Subcutaneous adipose tissue (tissue), 4 donors: ENCODE measurements around the gene OR52M1. TPM values are rescaled to one million over a fixed set of nuclear protein-coding genes. Genes with fewer than 3 reads are reported as not detected.

ENCODE experiments used
- total RNA-seq, 4 donors: library from RNA; depleted of rRNA; stranded (reverse); fragments of >200 nt; gene quantifications; one replicate each; pipeline ENCODE4 v1.1.0, GENCODE V29; 2016
- TF ChIP-seq, protein P1 (sequence below): fragments of 450-650 bp; IDR thresholded peaks from one replicate; pipeline ENCODE4 v1.5.1; 2016; ENCODE audit warnings: low read depth, mild to moderate bottlenecking, control low read depth, antibody characterized with exemption, moderate library complexity

Gene OR52M1
- total RNA-seq, 4 donors from 2014 or later: not detected

- TF ChIP-seq, protein P1, sequence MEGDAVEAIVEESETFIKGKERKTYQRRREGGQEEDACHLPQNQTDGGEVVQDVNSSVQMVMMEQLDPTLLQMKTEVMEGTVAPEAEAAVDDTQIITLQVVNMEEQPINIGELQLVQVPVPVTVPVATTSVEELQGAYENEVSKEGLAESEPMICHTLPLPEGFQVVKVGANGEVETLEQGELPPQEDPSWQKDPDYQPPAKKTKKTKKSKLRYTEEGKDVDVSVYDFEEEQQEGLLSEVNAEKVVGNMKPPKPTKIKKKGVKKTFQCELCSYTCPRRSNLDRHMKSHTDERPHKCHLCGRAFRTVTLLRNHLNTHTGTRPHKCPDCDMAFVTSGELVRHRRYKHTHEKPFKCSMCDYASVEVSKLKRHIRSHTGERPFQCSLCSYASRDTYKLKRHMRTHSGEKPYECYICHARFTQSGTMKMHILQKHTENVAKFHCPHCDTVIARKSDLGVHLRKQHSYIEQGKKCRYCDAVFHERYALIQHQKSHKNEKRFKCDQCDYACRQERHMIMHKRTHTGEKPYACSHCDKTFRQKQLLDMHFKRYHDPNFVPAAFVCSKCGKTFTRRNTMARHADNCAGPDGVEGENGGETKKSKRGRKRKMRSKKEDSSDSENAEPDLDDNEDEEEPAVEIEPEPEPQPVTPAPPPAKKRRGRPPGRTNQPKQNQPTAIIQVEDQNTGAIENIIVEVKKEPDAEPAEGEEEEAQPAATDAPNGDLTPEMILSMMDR: no peak
These were observed 32.8 kb downstream of the OR52M1 start for GRCh38 chr11:4577761-4578160.

DNA sequence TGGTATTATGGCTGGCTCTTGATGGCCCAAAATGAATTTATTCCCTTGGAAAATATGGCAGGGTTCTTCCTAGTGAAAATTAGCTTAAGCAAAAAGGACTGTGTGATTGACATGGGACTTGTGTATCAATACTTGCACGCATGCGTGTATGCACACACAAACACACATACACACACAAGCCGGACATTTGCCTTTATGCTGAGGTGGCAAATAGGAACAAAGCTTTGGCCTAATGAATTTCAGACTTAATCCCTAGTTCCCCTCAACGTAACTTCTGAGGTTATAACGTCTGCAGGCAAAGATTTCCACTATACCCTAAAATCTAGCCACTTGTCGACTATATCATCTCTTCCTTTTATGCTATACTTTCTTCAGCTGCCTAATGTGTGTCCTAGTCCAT is 33.6 kb downstream of the OR52M1 start:
- TF ChIP-seq, protein P1: no peak

DNA sequence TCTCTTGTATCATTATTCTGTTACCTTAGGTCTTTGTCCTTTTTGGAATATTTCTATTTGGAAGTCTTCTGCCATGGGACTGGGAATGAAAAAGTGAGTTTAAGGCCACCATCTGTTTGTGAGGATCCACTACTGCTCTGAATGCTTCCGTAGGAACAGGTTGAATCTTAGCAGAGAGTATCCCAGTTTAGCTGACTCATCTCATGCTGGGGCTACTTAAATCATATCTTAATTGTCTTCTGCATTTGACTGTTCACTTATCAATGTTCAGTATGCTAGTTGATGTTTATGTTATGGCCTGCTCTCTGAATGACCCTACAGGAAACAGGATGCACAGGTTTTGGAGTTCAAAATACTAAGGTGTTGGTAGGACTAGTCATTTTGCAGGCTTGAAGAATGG is 35.1 kb downstream of the OR52M1 start:
- TF ChIP-seq, protein P1: no peak

- TF ChIP-seq, protein P1: no peak
These were observed 36.5 kb downstream of the OR52M1 start, which contains the start of gene OR52I2 for GRCh38 chr11:4581443-4581842. TSS of gene OR52I2 (plus strand) at chr11:4581743.

DNA sequence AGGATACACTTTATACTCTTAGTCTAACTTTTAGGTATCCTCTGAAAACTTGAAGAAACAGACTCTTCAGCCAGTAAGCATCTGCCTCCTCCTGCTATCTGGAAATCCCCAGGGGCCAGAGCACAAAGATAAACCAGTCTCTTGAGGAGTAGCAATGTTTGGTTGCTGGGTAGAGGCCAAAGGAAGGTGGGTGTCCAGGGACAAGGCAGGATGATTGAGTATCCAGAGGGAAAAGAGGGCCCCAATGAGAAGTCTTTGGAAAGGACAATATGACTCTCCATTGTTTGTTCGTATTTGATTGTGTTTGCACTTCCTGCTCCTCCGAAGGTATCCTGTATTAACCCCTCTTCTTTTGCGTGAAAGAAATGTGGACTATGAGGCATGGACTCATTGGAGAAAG is 44.0 kb downstream of the OR52M1 start:
- TF ChIP-seq, protein P1: no peak

DNA sequence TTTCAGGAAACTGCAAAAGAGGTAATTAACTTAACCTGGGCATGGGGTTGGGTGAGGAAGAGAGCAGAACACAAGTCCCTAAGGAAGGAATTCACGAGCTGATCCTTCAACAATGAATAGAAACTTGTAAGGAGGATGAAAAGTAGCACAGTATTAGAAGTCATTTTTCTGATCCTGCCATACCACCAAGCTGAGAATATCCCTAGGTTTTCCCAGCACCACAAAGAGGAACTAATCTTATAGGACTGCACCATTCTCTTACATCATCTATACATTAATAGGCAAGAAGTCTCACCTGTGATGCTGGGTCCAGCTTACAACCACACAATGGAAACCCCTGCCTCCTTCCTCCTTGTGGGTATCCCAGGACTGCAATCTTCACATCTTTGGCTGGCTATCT is 48.7 kb downstream of the OR52M1 start, which contains the start of gene OR52I1:
OR52I1 (plus strand) TSS at position 301 of the 400 bp plus-strand sequence; CDS start at position 301, 0 bp downstream.
- TF ChIP-seq, protein P1: no peak

Other genes with a start within 250 kb of the OR52M1 start
- not detected for gene OR52B4, start 176.8 kb upstream of the OR52M1 start, total RNA-seq
- gene TRIM21, start 151.5 kb upstream of the OR52M1 start, total RNA-seq: 10 to 100 TPM; 14.2 to 16.1 (median 15.6) TPM
- gene OR52K2, start 95.9 kb upstream of the OR52M1 start, total RNA-seq: 1 to 10 TPM in 1 of 4 donors, not detected in 3; 2.4 TPM
- gene OR52K1, start 62.5 kb upstream of the OR52M1 start, total RNA-seq: under 1 TPM in 1 of 4 donors, not detected in 3; 0.22 TPM
- not detected for gene OR52I2, start 36.6 kb downstream of the OR52M1 start, total RNA-seq
- not detected for gene OR52I1, start 48.8 kb downstream of the OR52M1 start, total RNA-seq
- 10 to 100 TPM in 2 of 4 donors, 1 to 10 TPM in 2; 5.4 to 19.0 (median 10.3) TPM for gene TRIM68, start 63.0 kb downstream of the OR52M1 start, total RNA-seq
- gene OR51D1, start 92.3 kb downstream of the OR52M1 start, total RNA-seq: not detected
- gene OR51E1, start 98.8 kb downstream of the OR52M1 start, total RNA-seq: 1 to 10 TPM in 2 of 4 donors, not detected in 2; 1.1 to 3.3 TPM
- gene OR51E2, start 152.7 kb downstream of the OR52M1 start, total RNA-seq: under 1 TPM in 2 of 4 donors, not detected in 2; 0.17 to 0.33 TPM
- not detected for gene MMP26, start 159.6 kb downstream of the OR52M1 start, total RNA-seq
- gene OR51F1, start 224.7 kb downstream of the OR52M1 start, total RNA-seq: not detected